Panc1 (cell line): ENCODE measurements around the gene PRDX5. TPM values are rescaled to one million over a fixed set of nuclear protein-coding genes. Genes with fewer than 3 reads are reported as not detected.

Source experiments
- ATAC-seq: fragments of 200-7000 bp; cut with Tn5 transposase; 2 replicates; pipeline ENCODE4 v1.9.1; 2020; ENCODE audit warnings: mild to moderate bottlenecking, moderate library complexity
- BruUV-seq: library from RNA; stranded (reverse); fragments of 400-500 nt; replicated peaks from 2 replicates; lab custom pipeline; 2021; lab: Mats Ljungman, UMichigan
- CTCF ChIA-PET: fragments of 300-600 bp; sonication (Branson Sonifier 250); formaldehyde crosslinking; loops from one replicate; lab custom pipeline; 2022; ENCODE audit warnings: antibody characterized with exemption; lab: Charles Lee
- POLR2A ChIA-PET: fragments of 300-600 bp; sonication (Branson Sonifier 250); formaldehyde crosslinking; loops from one replicate; lab custom pipeline; 2022; ENCODE audit warnings: antibody characterized with exemption; lab: Charles Lee
- DNase-seq: peaks from one replicate; pipeline ENCODE4 v3.0.0-alpha.2; 2010; ENCODE audit warnings: low read depth, low spot score
- H3K27ac ChIP-seq: 2 replicates; pipeline ENCODE4 v1.5.1; 2011; ENCODE audit warnings: mild to moderate bottlenecking, low read length, inconsistent platforms
- H3K27me3 ChIP-seq: fragments of 200-500 bp; sonication (Bioruptor generic); 2 replicates; pipeline ENCODE4 v1.6.0; 2014; ENCODE audit warnings: low read length, inconsistent platforms; ENCODE audit not compliant: control insufficient read depth, insufficient read depth
- H3K36me3 ChIP-seq: fragments of 200-500 bp; sonication (Bioruptor generic); 2 replicates; pipeline ENCODE4 v1.5.1; 2014; ENCODE audit warnings: inconsistent platforms, mild to moderate bottlenecking, low read length, moderate library complexity; ENCODE audit not compliant: control insufficient read depth, insufficient read depth
- H3K4me1 ChIP-seq: 2 replicates; pipeline ENCODE4 v1.5.1; 2011; ENCODE audit warnings: inconsistent platforms, mild to moderate bottlenecking, low read length, moderate library complexity; ENCODE audit not compliant: control insufficient read depth, insufficient read depth
- H3K4me3 ChIP-seq, 2 experiments: 2 replicates each; pipeline ENCODE4 v1.5.1; 2011 to 2012; ENCODE audit warnings: low read depth in 2 of 2, low read length in 2 of 2, mild to moderate bottlenecking in 2 of 2, inconsistent platforms in 1 of 2, moderate library complexity in 1 of 2
- H3K9me3 ChIP-seq: fragments of 200-500 bp; sonication (Bioruptor generic); 2 replicates; pipeline ENCODE4 v1.5.1; 2014; ENCODE audit warnings: low read depth, mild to moderate bottlenecking, inconsistent platforms, low read length, moderate library complexity; ENCODE audit not compliant: control insufficient read depth, insufficient read depth
- POLR2AphosphoS5 ChIP-seq: IDR thresholded peaks from 2 replicates; pipeline ENCODE4 v1.6.1; 2012; ENCODE audit warnings: mild to moderate bottlenecking, low read depth, low read length, moderate library complexity
- SIN3A ChIP-seq: IDR thresholded peaks from 2 replicates; pipeline ENCODE4 v1.6.1; 2012; ENCODE audit warnings: low read depth, mild to moderate bottlenecking, low read length, moderate library complexity, borderline replicate concordance; ENCODE audit not compliant: insufficient read depth
- TCF7L2 ChIP-seq: IDR thresholded peaks from 2 replicates; pipeline ENCODE4 v1.6.1; 2011; ENCODE audit warnings: mild to moderate bottlenecking, low read depth, low read length, inconsistent platforms
- in situ Hi-C: cut with HindIII; loops from 2 replicates; pipeline ENCODE4 v1.10.0; 2016; ENCODE audit warnings: low sequenced_read_pairs, low pct_unique_long_range_greater_than_20kb
- intact Hi-C: fragments of 100-400 bp; cut with micrococcal nuclease; formaldehyde crosslinking; loops from one replicate; pipeline ENCODE4 v1.10.0; 2022; ENCODE audit not compliant: unreplicated experiment
- total RNA-seq: library from RNA; stranded (reverse); gene quantifications from one replicate; pipeline ENCODE4 v1.2.1, GENCODE V29; 2021; ENCODE audit not compliant: unreplicated experiment
- TF ChIP-seq, protein P1 (sequence below), 2 experiments: IDR thresholded peaks; 2 replicates each; pipeline ENCODE4 v1.6.1; 2011 to 2012; ENCODE audit warnings: low read depth in 2 of 2, control low read depth in 1 of 2, low read length in 1 of 2, mild to moderate bottlenecking in 1 of 2, moderate library complexity in 1 of 2; ENCODE audit not compliant: insufficient read depth in 1 of 2
- TF ChIP-seq, protein P2 (sequence below): fragments of 450-650 bp; IDR thresholded peaks from 2 replicates; pipeline ENCODE4 v1.5.1; 2017; ENCODE audit warnings: mild to moderate bottlenecking

PRDX5 gene
- total RNA-seq, 1 experiment from 2014 or later = 492 TPM

DNA sequence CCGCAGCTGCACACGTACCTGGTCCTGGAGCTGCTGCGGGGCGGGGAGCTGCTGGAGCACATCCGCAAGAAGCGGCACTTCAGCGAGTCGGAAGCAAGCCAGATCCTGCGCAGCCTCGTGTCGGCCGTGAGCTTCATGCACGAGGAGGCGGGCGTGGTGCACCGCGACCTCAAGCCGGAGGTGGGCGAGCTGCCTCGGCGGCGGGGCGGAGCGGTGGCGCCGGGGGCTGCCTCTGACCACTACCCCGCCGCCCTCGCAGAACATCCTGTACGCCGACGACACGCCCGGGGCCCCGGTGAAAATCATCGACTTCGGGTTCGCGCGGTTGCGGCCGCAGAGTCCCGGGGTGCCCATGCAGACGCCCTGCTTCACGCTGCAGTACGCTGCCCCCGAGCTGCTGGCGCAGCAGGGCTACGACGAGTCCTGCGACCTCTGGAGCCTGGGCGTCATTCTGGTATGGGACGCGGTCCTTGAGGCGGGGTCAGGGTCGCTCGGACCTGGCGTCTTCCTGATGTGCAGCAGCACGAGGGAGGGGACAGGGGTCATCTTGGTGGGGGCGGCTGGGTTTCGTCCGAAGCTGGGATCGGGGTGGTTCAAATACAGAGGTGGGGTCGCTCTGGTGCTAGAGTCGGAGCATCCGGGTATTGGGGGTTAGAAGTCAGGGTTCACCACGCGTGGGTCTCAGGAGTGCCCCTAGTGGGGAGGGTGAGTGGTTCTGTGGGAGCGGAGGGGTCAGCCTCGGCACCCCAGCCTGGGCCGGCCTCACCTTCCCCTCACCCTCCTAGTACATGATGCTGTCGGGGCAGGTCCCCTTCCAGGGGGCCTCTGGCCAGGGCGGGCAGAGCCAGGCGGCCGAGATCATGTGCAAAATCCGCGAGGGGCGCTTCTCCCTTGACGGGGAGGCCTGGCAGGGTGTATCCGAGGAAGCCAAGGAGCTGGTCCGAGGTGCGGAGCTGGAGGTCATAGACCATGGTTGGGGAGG is 51.8 kb downstream of the PRDX5 start:
- ChIA-PET POLR2A (interaction anchor here (0.6 kb wide), 1 partner anchor 9 kb away, joined by 3 read pairs; no protein-coding TSS in a partner anchor), CTCF (interaction anchor here (0.6 to 0.7 kb wide), 2 partner anchors 21 to 69 kb away, joined by 6 to 12 read pairs; no protein-coding TSS in a partner anchor)
- peaks cover 2% of the 10 kb centered on the region; the same call in 1 of the 2 replicates for H3K36me3 ChIP-seq
- H3K4me1 ChIP-seq = peaks cover 5% of the 10 kb centered on the region; the same call in 1 of the 2 replicates
- in situ Hi-C loops = no loop called here
- intact Hi-C loops = no loop called here
- H3K9me3 ChIP-seq = no peaks in the 10 kb centered on the region
- no peak overlapping the region for H3K27ac ChIP-seq
- no TSS peak for BruUV-seq
- TF ChIP-seq, protein P1, sequence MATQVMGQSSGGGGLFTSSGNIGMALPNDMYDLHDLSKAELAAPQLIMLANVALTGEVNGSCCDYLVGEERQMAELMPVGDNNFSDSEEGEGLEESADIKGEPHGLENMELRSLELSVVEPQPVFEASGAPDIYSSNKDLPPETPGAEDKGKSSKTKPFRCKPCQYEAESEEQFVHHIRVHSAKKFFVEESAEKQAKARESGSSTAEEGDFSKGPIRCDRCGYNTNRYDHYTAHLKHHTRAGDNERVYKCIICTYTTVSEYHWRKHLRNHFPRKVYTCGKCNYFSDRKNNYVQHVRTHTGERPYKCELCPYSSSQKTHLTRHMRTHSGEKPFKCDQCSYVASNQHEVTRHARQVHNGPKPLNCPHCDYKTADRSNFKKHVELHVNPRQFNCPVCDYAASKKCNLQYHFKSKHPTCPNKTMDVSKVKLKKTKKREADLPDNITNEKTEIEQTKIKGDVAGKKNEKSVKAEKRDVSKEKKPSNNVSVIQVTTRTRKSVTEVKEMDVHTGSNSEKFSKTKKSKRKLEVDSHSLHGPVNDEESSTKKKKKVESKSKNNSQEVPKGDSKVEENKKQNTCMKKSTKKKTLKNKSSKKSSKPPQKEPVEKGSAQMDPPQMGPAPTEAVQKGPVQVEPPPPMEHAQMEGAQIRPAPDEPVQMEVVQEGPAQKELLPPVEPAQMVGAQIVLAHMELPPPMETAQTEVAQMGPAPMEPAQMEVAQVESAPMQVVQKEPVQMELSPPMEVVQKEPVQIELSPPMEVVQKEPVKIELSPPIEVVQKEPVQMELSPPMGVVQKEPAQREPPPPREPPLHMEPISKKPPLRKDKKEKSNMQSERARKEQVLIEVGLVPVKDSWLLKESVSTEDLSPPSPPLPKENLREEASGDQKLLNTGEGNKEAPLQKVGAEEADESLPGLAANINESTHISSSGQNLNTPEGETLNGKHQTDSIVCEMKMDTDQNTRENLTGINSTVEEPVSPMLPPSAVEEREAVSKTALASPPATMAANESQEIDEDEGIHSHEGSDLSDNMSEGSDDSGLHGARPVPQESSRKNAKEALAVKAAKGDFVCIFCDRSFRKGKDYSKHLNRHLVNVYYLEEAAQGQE (IDR thresholded peaks at IDR 0.05; ENCODE audit: insufficient read depth in 1 of 2, low read depth in 2 of 2, low read length in 1 of 2) = no peak
- TF ChIP-seq, protein P2, sequence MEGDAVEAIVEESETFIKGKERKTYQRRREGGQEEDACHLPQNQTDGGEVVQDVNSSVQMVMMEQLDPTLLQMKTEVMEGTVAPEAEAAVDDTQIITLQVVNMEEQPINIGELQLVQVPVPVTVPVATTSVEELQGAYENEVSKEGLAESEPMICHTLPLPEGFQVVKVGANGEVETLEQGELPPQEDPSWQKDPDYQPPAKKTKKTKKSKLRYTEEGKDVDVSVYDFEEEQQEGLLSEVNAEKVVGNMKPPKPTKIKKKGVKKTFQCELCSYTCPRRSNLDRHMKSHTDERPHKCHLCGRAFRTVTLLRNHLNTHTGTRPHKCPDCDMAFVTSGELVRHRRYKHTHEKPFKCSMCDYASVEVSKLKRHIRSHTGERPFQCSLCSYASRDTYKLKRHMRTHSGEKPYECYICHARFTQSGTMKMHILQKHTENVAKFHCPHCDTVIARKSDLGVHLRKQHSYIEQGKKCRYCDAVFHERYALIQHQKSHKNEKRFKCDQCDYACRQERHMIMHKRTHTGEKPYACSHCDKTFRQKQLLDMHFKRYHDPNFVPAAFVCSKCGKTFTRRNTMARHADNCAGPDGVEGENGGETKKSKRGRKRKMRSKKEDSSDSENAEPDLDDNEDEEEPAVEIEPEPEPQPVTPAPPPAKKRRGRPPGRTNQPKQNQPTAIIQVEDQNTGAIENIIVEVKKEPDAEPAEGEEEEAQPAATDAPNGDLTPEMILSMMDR = no peak
- TF ChIP-seq TCF7L2 = no peak
- no peak for TF ChIP-seq SIN3A
- TF ChIP-seq POLR2AphosphoS5 = no peak
- H3K4me3 ChIP-seq = no peak overlapping the region
- H3K27me3 ChIP-seq = no peaks in the 10 kb centered on the region
- ATAC-seq (no peak), DNase-seq (no peak)

DNA sequence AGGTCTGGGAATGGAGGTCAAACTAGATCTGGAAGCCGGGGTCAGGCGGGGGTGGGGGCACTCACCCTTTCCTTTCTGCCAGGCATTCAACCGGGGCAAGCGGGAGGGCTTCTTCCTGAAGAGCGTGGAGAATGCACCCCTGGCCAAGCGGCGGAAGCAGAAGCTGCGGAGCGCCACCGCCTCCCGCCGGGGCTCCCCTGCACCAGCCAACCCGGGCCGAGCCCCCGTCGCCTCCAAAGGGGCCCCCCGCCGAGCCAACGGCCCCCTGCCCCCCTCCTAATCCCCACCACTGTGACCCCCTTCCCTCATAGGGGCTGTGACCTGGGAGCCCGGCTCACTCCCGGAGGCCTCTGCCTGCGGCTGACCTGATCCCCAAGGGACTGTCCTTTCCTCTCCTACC is 53.3 kb downstream of the PRDX5 start:
- Histone ChIP-seq H3K4me3 (no peak overlapping the region), H3K27ac (no peak overlapping the region), H3K36me3 (0 out of 2 replicates have a peak, but pooled peaks cover 2% of the 10 kb centered on the region), H3K9me3 (no peaks in the 10 kb centered on the region), H3K27me3 (no peaks in the 10 kb centered on the region), H3K4me1 (peaks cover 5% of the 10 kb centered on the region; the same call in 1 of the 2 replicates)
- DNase-seq = no peak
- TF ChIP-seq, protein P2 = no peak
- TF ChIP-seq, protein P1 (IDR thresholded peaks at IDR 0.05; ENCODE audit: insufficient read depth in 1 of 2, low read depth in 2 of 2, low read length in 1 of 2) = no peak
- TF ChIP-seq SIN3A (no peak), TCF7L2 (no peak), POLR2AphosphoS5 (no peak)
- POLR2A ChIA-PET = no interaction called here
- in situ Hi-C loops = no loop called here
- ATAC-seq = no peak
- CTCF ChIA-PET = no interaction called here
- BruUV-seq = no TSS peak
- intact Hi-C loops = no loop called here
